Thyroid gland (tissue), 4 donors: ENCODE measurements around the gene SLC17A2. TPM values are rescaled to one million over a fixed set of nuclear protein-coding genes. Genes with fewer than 3 reads are reported as not detected.
"Not testable (repeated sequence)": the region's sequence is repeated elsewhere in the genome, so short reads cannot be mapped to it uniquely, and the experiment has no call there.

ENCODE experiments used
- DNase-seq, 2 donors: peaks; one replicate each; pipeline ENCODE4 v3.0.0-alpha.2; 2019
- H3K27ac ChIP-seq, 3 donors: fragments of 200-600 bp; sonication (generic); 1 replicate in 2 of 3; 2 replicates in 1 of 3; pipeline ENCODE4 v1.5.1; 2016 to 2019; ENCODE audit warnings: mild to moderate bottlenecking in 1 of 3, moderate library complexity in 1 of 3
- H3K27me3 ChIP-seq: fragments of 200-600 bp; sonication (generic); one replicate; pipeline ENCODE4 v1.5.1; 2019
- H3K36me3 ChIP-seq, 2 donors: fragments of 200-600 bp; sonication (generic); one replicate each; pipeline ENCODE4 v1.5.1; 2016 to 2019
- H3K4me1 ChIP-seq, 2 donors: fragments of 200-600 bp; sonication (generic); one replicate each; pipeline ENCODE4 v1.5.1; 2017 to 2019
- H3K4me3 ChIP-seq, 3 donors: fragments of 200-600 bp; sonication (generic); replicated peaks in 1 of 3; 1 replicate in 2 of 3; 2 replicates in 1 of 3; pipeline ENCODE4 v1.5.1; 2016; ENCODE audit warnings: mild to moderate bottlenecking in 1 of 3
- H3K9me3 ChIP-seq: fragments of 200-600 bp; sonication (generic); one replicate; pipeline ENCODE4 v1.5.1; 2017
- POLR2A ChIP-seq, 2 donors: fragments of 450-650 bp; IDR thresholded peaks; one replicate each; pipeline ENCODE4 v1.6.1; 2017; ENCODE audit warnings: antibody characterized with exemption in 2 of 2, mild to moderate bottlenecking in 2 of 2, moderate library complexity in 1 of 2
- WGBS, 2 donors: methylation state at CpG; one replicate each; pipeline ENCODE4 v1.1.5; 2017; 5-methylcytosine and 5-hydroxymethylcytosine counted together
- intact Hi-C: fragments of 100-400 bp; cut with DNase I; formaldehyde crosslinking; loops from one replicate; pipeline ENCODE4 v1.15.1; 2023
- total RNA-seq, 4 donors: library from RNA; depleted of rRNA; stranded (reverse); fragments of >200 nt; gene quantifications; one replicate each; pipeline ENCODE4 v1.2.3, GENCODE V29; 2016
- TF ChIP-seq, protein P1 (sequence below), 6 experiments: fragments of 200-600 bp in 3 of 6; fragments of 450-650 bp in 3 of 6; sonication (generic) in 3 of 6; IDR thresholded peaks; one replicate each; pipeline ENCODE4 v1.5.1; 2016 to 2019; ENCODE audit warnings: antibody characterized with exemption in 6 of 6, mild to moderate bottlenecking in 2 of 6, inconsistent platforms in 1 of 6, moderate library complexity in 1 of 6

SLC17A2 gene
- total RNA-seq, 4 donors from 2014 or later, result not detected

DNA sequence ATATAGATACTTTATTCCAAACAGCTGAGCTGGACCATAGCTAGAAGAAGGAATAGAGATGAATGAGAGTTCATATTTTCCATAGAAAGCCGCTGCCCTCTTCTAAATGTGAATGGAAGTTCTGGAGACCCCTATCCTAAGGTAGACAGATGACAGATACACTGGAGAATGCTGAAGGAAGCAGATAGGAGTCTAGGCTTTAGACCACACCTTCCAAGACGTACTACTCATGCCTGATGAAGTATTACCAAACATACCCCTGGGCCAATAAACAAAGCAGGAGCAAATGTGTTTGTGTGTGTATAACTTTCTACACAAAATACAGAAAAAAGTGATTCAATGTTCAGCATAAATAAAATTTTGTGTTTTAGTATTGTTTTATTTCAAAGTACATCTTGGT, 9.1 kb upstream of the SLC17A2 start:
- no peak overlapping the region for H3K4me3 ChIP-seq
- no peaks in the 10 kb centered on the region for H3K4me1 ChIP-seq
- TF ChIP-seq, protein P1, sequence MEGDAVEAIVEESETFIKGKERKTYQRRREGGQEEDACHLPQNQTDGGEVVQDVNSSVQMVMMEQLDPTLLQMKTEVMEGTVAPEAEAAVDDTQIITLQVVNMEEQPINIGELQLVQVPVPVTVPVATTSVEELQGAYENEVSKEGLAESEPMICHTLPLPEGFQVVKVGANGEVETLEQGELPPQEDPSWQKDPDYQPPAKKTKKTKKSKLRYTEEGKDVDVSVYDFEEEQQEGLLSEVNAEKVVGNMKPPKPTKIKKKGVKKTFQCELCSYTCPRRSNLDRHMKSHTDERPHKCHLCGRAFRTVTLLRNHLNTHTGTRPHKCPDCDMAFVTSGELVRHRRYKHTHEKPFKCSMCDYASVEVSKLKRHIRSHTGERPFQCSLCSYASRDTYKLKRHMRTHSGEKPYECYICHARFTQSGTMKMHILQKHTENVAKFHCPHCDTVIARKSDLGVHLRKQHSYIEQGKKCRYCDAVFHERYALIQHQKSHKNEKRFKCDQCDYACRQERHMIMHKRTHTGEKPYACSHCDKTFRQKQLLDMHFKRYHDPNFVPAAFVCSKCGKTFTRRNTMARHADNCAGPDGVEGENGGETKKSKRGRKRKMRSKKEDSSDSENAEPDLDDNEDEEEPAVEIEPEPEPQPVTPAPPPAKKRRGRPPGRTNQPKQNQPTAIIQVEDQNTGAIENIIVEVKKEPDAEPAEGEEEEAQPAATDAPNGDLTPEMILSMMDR (IDR thresholded peaks at IDR 0.05), result no peak
- TF ChIP-seq POLR2A (IDR thresholded peaks at IDR 0.05), result no peak
- H3K36me3 ChIP-seq, result no peaks in the 10 kb centered on the region
- DNase-seq, result no peak
- H3K27me3 ChIP-seq, result no peaks in the 10 kb centered on the region
- 85 to 88% methylated on average over 2 of the region's 2 CpGs for WGBS, 2 donors
- no peaks in the 10 kb centered on the region for H3K9me3 ChIP-seq
- intact Hi-C loops, result no loop called here
- H3K27ac ChIP-seq, result no peak overlapping the region

GRCh38 chr6:25935953-25936352, 5.5 kb upstream of the SLC17A2 start:
- Histone ChIP-seq H3K27me3 (no peaks in the 10 kb centered on the region), H3K9me3 (no peaks in the 10 kb centered on the region), H3K27ac (no peak overlapping the region), H3K4me1 (no peaks in the 10 kb centered on the region), H3K36me3 (no peaks in the 10 kb centered on the region), H3K4me3 (no peak overlapping the region)
- no peak for DNase-seq
- TF ChIP-seq POLR2A (IDR thresholded peaks at IDR 0.05), result no peak
- TF ChIP-seq, protein P1 (IDR thresholded peaks at IDR 0.05), result no peak
- WGBS, 2 donors, result 86 to 91% methylated on average over 5 of the region's 5 CpGs
- intact Hi-C loops, result no loop called here

GRCh38 chr6:25934735-25935313, 4.3 kb upstream of the SLC17A2 start:
- Histone ChIP-seq H3K27me3 (no peaks in the 10 kb centered on the region), H3K27ac (no peak overlapping the region), H3K4me3 (no peak overlapping the region), H3K4me1 (no peaks in the 10 kb centered on the region), H3K9me3 (no peaks in the 10 kb centered on the region), H3K36me3 (no peaks in the 10 kb centered on the region)
- TF ChIP-seq, protein P1 (IDR thresholded peaks at IDR 0.05), result no peak
- TF ChIP-seq POLR2A (IDR thresholded peaks at IDR 0.05), result no peak
- DNase-seq, result no peak
- intact Hi-C loops, result no loop called here
- 81 to 87% methylated on average over 3 of the region's 3 CpGs for WGBS, 2 donors

- DNase-seq, result no peak
- intact Hi-C loops, result no loop called here
- no peaks in the 10 kb centered on the region for H3K9me3 ChIP-seq
- no peak overlapping the region for H3K27ac ChIP-seq
- TF ChIP-seq, protein P1 (IDR thresholded peaks at IDR 0.05), result no peak
- TF ChIP-seq POLR2A (IDR thresholded peaks at IDR 0.05), result no peak
- H3K4me1 ChIP-seq, result no peaks in the 10 kb centered on the region
- no peaks in the 10 kb centered on the region for H3K27me3 ChIP-seq
- no peak overlapping the region for H3K4me3 ChIP-seq
- H3K36me3 ChIP-seq, result no peaks in the 10 kb centered on the region
- WGBS, 2 donors, result 75 to 80% methylated on average over 2 of the region's 2 CpGs
Observed at GRCh38 chr6:25934156-25934555, 3.7 kb upstream of the SLC17A2 start.

DNA sequence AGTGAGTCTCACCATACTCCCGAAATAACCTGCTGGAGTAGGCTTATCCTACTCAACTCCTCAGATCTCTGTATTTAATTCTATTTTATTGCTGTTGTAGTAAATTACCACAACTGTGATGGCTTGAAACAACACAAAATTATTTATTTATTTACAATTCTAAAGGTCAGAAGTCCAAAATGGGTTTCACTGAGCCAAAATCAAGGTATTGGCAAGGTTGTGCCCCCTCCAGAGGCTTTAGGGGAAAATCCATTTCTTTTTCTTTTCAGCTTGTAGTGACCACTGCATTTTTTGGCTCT, 869 bp upstream of the SLC17A2 start:
- H3K27ac ChIP-seq, result no peak overlapping the region
- no peak overlapping the region for H3K4me3 ChIP-seq
- no peaks in the 10 kb centered on the region for H3K4me1 ChIP-seq
- H3K36me3 ChIP-seq, result no peaks in the 10 kb centered on the region
- intact Hi-C loops, result no loop called here
- no peaks in the 10 kb centered on the region for H3K9me3 ChIP-seq
- H3K27me3 ChIP-seq, result no peaks in the 10 kb centered on the region
- 83 to 85% methylated on average over 1 of the region's 1 CpG for WGBS, 2 donors
- TF ChIP-seq POLR2A (IDR thresholded peaks at IDR 0.05), result no peak
- TF ChIP-seq, protein P1 (IDR thresholded peaks at IDR 0.05), result no peak
- no peak for DNase-seq

- H3K9me3 ChIP-seq, H3K4me1 ChIP-seq, H3K36me3 ChIP-seq, H3K4me3 ChIP-seq, H3K27me3 ChIP-seq, H3K27ac ChIP-seq, DNase-seq, intact Hi-C loops: not testable (repeated sequence)
- WGBS, 2 donors, result 94 to 95% methylated on average over 12 of the region's 12 CpGs
Observed at GRCh38 chr6:25929785-25930184, 706 bp downstream of the SLC17A2 start.
